C4-2B (cell line): ENCODE data around the gene CHST11.

Source experiments
- H3K27ac ChIP-seq: fragments of 450-650 bp; 2 replicates; pipeline ENCODE4 v1.5.1; 2017
- ZFX ChIP-seq: fragments of 450-650 bp; IDR thresholded peaks from 2 replicates; pipeline ENCODE4 v1.6.1; 2017
- TF ChIP-seq, protein P1 (sequence below): fragments of 450-650 bp; conservative IDR thresholded peaks from 2 replicates; pipeline ENCODE4 v1.5.1; 2017; ENCODE audit warnings: mild to moderate bottlenecking

CHST11 gene

DNA sequence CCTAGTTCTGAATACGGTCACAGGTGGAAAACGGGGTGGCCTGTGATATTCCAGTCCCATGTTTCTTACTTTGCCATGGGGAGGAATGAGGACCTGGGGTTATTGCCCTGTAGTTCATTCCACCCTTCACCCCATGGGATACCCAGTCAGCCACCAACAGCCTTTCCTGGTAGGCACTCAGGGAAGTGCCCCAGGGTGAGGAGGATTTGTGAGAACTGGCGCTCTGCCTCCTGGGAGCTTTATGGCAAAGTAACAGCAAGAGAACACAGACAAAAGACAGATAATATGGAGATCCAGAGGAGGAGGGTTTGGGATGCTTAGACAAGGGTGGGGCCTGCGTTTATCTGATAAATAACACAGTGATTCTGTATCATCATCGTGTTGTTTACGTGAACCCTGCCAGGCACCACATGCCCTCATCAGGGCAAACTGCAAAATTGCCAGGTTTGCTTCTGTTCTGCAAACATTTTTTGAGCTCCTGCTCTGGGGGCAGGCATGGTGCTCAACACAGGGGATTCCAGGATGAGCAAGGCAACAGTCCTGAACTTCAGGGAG lies 277.9 kb downstream of the CHST11 start:
- no peak for TF ChIP-seq ZFX
- TF ChIP-seq, protein P1, sequence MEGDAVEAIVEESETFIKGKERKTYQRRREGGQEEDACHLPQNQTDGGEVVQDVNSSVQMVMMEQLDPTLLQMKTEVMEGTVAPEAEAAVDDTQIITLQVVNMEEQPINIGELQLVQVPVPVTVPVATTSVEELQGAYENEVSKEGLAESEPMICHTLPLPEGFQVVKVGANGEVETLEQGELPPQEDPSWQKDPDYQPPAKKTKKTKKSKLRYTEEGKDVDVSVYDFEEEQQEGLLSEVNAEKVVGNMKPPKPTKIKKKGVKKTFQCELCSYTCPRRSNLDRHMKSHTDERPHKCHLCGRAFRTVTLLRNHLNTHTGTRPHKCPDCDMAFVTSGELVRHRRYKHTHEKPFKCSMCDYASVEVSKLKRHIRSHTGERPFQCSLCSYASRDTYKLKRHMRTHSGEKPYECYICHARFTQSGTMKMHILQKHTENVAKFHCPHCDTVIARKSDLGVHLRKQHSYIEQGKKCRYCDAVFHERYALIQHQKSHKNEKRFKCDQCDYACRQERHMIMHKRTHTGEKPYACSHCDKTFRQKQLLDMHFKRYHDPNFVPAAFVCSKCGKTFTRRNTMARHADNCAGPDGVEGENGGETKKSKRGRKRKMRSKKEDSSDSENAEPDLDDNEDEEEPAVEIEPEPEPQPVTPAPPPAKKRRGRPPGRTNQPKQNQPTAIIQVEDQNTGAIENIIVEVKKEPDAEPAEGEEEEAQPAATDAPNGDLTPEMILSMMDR: no peak
- peak overlapping the region; percentile 55 for H3K27ac ChIP-seq

DNA sequence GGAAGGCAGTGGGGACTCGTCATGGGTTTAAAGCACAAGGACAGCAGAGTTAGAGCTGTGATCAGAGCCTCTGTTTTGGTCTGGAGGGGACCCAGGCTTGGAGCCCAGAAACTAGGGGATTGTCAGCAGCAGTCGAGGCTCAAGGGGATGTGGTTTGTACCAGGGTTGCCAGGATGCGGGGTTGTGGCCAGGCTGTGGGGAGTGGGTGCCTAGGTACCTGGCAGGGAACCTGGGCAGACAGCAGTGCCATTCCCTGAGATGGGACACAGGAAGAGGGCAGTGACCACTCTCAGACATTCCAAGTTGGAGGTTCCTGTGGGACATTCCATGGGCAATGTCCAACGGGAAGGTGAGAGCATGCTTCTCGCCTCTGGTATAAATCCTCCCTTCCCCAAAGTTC lies 279.1 kb downstream of the CHST11 start:
- TF ChIP-seq, protein P1: no peak
- TF ChIP-seq ZFX: no peak
- H3K27ac ChIP-seq: peak overlapping the region; percentile 4; the same call in 1 of the 2 replicates

DNA sequence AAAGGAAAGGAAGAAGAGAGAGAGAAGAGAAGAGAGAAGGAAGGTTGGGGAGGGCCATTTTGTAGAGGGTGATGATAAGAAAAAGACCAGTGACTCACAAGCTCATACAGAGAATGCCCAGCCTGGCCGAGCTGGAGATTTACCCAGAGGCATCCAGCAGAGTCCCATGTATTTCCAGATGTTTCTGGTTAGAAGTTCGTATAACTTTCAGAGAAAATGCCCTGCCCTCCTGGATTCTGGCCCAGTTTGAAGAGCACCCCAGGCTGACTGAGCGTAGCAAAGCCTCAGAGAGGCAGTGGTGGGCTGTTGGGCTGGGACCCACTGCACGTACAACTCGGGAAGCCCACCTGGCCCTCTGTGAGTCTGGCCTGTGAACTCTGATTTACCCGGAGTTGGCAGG lies 279.6 kb downstream of the CHST11 start:
- H3K27ac ChIP-seq: no peak overlapping the region
- TF ChIP-seq ZFX: no peak
- TF ChIP-seq, protein P1: no peak

DNA sequence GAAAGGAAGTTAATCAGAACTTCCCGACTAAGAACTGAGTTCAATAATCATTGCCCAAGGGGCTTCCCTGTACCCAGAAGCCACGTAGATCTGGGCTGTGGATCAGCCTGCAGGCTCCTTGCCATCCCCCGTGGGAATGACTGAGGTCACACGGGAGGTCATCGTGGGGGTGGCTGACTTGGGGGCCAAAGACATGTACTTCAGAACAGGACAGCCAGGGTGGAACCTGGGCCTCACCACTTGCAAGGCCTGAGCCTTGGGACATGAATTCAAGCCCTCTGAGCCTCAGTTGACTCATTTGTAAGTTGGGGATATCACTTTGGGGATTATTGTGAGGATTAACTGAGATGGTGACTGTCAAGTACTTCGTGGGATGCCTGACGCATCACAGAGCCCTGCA lies 280.4 kb downstream of the CHST11 start:
- H3K27ac ChIP-seq: no peak overlapping the region

DNA sequence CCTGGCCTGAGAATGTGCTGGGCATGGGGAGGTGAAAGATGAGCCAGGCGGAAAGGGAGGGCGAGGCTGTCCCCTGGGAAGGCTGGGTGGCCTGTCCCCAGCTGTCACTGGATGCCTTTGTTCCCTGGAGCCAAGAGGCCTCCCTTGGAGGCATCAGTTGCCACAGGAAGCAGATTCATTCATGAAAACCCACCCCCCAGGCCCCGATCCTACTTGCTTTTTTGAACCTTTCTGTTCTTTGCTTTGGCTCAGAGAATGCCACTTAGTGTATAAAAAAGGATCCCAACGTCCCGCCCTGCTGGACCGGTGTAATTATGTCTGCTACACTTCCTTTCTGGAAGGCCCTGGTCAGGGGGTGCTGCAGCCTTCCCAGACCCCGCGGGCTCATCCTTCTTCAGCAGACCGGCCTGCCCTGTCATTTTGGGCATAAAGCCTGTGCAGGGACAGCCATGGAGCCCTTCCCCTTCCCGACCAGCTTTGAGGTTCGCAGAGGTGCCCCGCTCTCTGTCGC lies 281.1 kb downstream of the CHST11 start:
- no peak overlapping the region for H3K27ac ChIP-seq
- TF ChIP-seq, protein P1: no peak
- no peak for TF ChIP-seq ZFX

More for the DNA sequence above, 280.4 kb downstream of the CHST11 start:
- TF ChIP-seq ZFX: no peak
- TF ChIP-seq, protein P1: no peak

DNA sequence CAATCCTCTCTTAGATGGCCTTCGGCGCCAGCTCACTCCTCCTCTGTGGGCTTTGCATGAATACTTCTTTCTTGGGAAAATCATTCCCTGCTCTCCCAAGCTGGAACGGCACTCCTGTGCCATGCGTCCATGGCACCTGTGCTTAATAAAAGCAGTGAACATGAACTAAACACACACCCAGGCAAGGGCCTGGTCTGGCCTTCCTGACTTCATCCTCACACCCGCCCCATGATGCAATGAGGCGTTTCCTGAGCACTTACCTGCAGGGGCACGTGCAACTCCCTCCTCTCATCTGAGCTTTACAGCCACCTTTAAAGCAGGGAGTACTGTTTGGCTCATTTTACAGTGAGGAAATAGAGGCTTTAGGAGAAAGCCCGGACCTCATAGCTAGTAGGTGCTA lies 281.6 kb downstream of the CHST11 start:
- TF ChIP-seq, protein P1: no peak
- TF ChIP-seq ZFX: no peak
- no peak overlapping the region for H3K27ac ChIP-seq

DNA sequence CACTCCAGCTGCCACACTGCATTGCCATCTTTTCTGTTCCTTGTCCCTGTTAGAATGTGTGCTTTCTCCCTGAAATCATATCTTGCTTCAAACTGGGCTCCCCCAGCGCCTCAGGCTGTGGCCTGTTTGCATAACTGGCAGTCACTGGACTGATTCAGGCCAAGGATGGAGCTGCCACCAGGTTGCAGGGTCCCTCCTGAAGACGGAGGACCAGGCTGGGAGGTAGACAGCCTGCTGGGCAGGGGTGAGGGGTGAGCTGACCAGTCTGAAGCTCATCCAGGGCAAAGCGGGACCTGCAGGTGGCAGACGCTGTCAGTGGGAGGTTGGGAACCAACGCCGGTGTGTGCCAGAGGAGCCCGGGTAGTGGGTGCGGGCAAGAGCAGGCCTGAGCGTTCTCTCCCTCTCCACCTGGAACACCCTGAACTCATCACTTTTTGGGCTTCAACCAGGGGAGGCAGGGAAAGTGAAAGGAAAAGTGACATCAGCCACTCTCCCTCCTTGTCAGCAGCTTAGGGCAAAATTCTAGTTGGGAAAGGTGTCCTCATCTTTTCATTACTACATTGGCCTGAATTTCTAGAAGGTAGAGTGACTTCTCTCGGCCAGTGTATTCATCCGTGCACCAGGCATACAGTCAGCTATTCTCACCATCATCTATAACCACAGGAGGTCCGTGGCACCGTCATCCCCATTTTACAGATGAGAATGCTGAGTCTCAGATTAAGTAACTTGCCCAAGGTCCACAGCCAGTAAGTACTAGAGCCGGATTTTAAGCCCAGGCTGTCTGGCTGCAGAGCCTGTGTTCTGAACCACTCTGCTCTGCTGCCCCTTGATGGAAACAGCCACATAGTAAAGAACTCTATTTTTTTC lies 282.3 kb downstream of the CHST11 start:
- H3K27ac ChIP-seq: no peak overlapping the region
- TF ChIP-seq, protein P1: no peak
- TF ChIP-seq ZFX: no peak
